Tibial artery (tissue), 4 donors: ENCODE measurements around the gene STH.

ENCODE experiments used
- DNase-seq, 2 donors: peaks; one replicate each; pipeline ENCODE4 v3.0.0-alpha.2; 2019
- H3K27ac ChIP-seq, 2 donors: fragments of 200-600 bp; sonication (generic) in 1 of 2; 1 replicate in 1 of 2; 2 replicates in 1 of 2; pipeline ENCODE4 v1.5.1; 2018 to 2019; ENCODE audit warnings: mild to moderate bottlenecking in 1 of 2
- H3K27me3 ChIP-seq, 2 donors: fragments of 200-600 bp; sonication (generic) in 1 of 2; one replicate each; pipeline versions ENCODE4 v1.5.1 to v1.6.0; 2016 to 2019
- H3K36me3 ChIP-seq, 3 donors: fragments of 200-600 bp; sonication (generic) in 2 of 3; one replicate each; pipeline ENCODE4 v1.5.1; 2016 to 2019; ENCODE audit warnings: mild to moderate bottlenecking in 2 of 3
- H3K4me1 ChIP-seq, 4 donors: fragments of 200-600 bp; sonication (generic) in 2 of 4; 1 replicate in 3 of 4; 2 replicates in 1 of 4; pipeline ENCODE4 v1.5.1; 2016 to 2019
- H3K4me3 ChIP-seq, 2 donors: fragments of 200-600 bp; sonication (generic) in 1 of 2; 1 replicate in 1 of 2; 2 replicates in 1 of 2; pipeline ENCODE4 v1.5.1; 2018 to 2019; ENCODE audit warnings: mild to moderate bottlenecking in 2 of 2
- H3K9me3 ChIP-seq, 3 donors: fragments of 200-600 bp; sonication (generic) in 1 of 3; one replicate each; pipeline ENCODE4 v1.5.1; 2016 to 2019
- CTCF ChIP-seq, 2 experiments: fragments of 200-600 bp in 1 of 2; fragments of 450-650 bp in 1 of 2; IDR thresholded peaks; one replicate each; pipeline ENCODE4 v1.5.1; 2017 to 2019; ENCODE audit warnings: antibody characterized with exemption in 2 of 2, mild to moderate bottlenecking in 1 of 2, moderate library complexity in 1 of 2
- intact Hi-C: fragments of 100-400 bp; cut with DNase I; formaldehyde crosslinking; loops from one replicate; pipeline ENCODE4 v1.15.0; 2023; ENCODE audit warnings: low total_unique reads

Gene STH

GRCh38 chr17:45958307-45958706 lies 40.7 kb upstream of the STH start:
- Histone ChIP-seq H3K4me3 (no peak overlapping the region), H3K9me3 (no peaks in the 10 kb centered on the region), H3K36me3 (no peaks in the 10 kb centered on the region), H3K27ac (no peak overlapping the region), H3K27me3 (peaks cover 0 to 7% of the 10 kb centered on the region in 2 donors), H3K4me1 (no peaks in the 10 kb centered on the region)
- TF ChIP-seq CTCF (IDR thresholded peaks at IDR 0.05) = no peak
- no peak for DNase-seq
- intact Hi-C loops = no loop called here

GRCh38 chr17:45958994-45959665 lies 39.9 kb upstream of the STH start:
- TF ChIP-seq CTCF (IDR thresholded peaks at IDR 0.05) = no peak
- Histone ChIP-seq H3K4me3 (no peak overlapping the region), H3K4me1 (no peaks in the 10 kb centered on the region), H3K36me3 (no peaks in the 10 kb centered on the region), H3K27ac (no peak overlapping the region), H3K9me3 (no peaks in the 10 kb centered on the region), H3K27me3 (peaks cover 0 to 7% of the 10 kb centered on the region in 2 donors)
- intact Hi-C loops = no loop called here
- no peak for DNase-seq

- Histone ChIP-seq H3K4me3 (no peak overlapping the region), H3K9me3 (no peaks in the 10 kb centered on the region), H3K27me3 (peaks cover 0 to 5% of the 10 kb centered on the region in 2 donors), H3K27ac (no peak overlapping the region), H3K4me1 (no peaks in the 10 kb centered on the region), H3K36me3 (no peaks in the 10 kb centered on the region)
- intact Hi-C loops = no loop called here
- no peak for TF ChIP-seq CTCF (IDR thresholded peaks at IDR 0.05)
- no peak for DNase-seq
Observed at GRCh38 chr17:45960311-45960710, 38.7 kb upstream of the STH start.

GRCh38 chr17:45961206-45961605 lies 37.8 kb upstream of the STH start:
- no peak for DNase-seq
- TF ChIP-seq CTCF (IDR thresholded peaks at IDR 0.05) = no peak
- H3K4me3 ChIP-seq = no peak overlapping the region
- H3K4me1 ChIP-seq = no peaks in the 10 kb centered on the region
- no peak overlapping the region for H3K27ac ChIP-seq
- intact Hi-C loops = no loop called here
- no peaks in the 10 kb centered on the region for H3K36me3 ChIP-seq
- H3K9me3 ChIP-seq = no peaks in the 10 kb centered on the region
- H3K27me3 ChIP-seq = peaks cover 0 to 4% of the 10 kb centered on the region in 2 donors

- Histone ChIP-seq H3K27me3 (peaks cover 0 to 4% of the 10 kb centered on the region in 2 donors), H3K9me3 (no peaks in the 10 kb centered on the region), H3K36me3 (no peaks in the 10 kb centered on the region), H3K4me1 (no peaks in the 10 kb centered on the region), H3K27ac (no peak overlapping the region), H3K4me3 (no peak overlapping the region)
- DNase-seq = no peak
- no peak for TF ChIP-seq CTCF (IDR thresholded peaks at IDR 0.05)
- intact Hi-C loops = no loop called here
Observed at GRCh38 chr17:45962221-45962972, 36.7 kb upstream of the STH start.
